ENCODE results near the gene GAA. TPM values are rescaled to one million over a fixed set of nuclear protein-coding genes. Genes with fewer than 3 reads are reported as not detected.

Gene GAA
- total and polyA plus RNA-seq, 10 of the 15 experiments (the other 5 are each of a cell fraction or from before 2014, with no cell fraction given): 0.18 to 10.5 (median 4.1) TPM

DNA sequence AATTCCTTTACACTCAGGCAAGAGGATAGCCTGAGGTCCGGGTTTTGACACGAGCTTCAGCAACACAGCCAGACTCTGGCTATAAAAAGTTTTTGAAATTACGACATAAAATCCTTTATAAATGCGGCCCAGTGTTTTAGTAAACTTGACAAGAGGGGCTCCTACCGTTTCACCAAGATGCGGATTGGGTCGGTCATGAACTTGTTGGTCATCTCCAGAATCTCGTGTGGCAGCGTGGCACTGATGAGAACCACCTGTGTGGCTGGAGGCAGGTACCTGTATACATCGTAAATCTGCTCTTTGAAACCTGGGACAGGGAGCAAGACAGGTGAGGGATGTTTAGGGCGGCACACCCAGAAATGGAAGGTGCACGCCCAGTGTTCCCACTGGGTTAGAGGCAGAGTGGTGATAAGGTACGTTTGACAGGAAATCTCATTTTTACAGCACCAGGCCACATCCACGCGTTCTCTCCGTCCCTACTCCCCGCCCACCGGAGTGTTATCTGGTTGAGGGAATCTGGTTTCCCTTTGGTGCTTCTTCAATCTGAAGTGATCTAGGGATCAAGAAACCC lies 37.6 kb downstream of the GAA start:
- ChIA-PET CTCF (no interaction called here), SMC1A (ENCODE audit: uncharacterized antibody, unreplicated experiment) (no interaction called here), POLR2A (no interaction called here), RAD21 (ENCODE audit: unreplicated experiment) (no interaction called here)
- Histone ChIP-seq H3K4me1 (ENCODE audit: control insufficient read depth, insufficient read depth, low read length) (peaks cover 2% of the 10 kb centered on the region; the same call in 1 of the 2 replicates), H3K4me3 (no peak overlapping the region), H3K9ac (ENCODE audit: control insufficient read depth, insufficient read depth, low read length) (no peak overlapping the region), H4K20me1 (ENCODE audit: control insufficient read depth, insufficient read depth) (0 out of 2 replicates have a peak, but pooled peaks cover under 1% of the 10 kb centered on the region), H2AFZ (ENCODE audit: control insufficient read depth, low read depth, low read length) (no peak overlapping the region), H3K79me2 (ENCODE audit: control insufficient read depth, insufficient read depth, low read length) (peaks cover 11% of the 10 kb centered on the region), H3K27ac (ENCODE audit: control insufficient read depth, insufficient read depth) (no peak overlapping the region), H3K36me3 (ENCODE audit: control insufficient read depth in 2 of 2, insufficient read depth in 2 of 2, low read length in 1 of 2) (peaks cover 32 to 49% of the 10 kb centered on the region in 2 experiments), H3K4me2 (ENCODE audit: control insufficient read depth, insufficient read depth) (no peak overlapping the region), H3K27me3 (replicated peaks in 1 of 2; ENCODE audit: control insufficient read depth in 2 of 2, insufficient read depth in 2 of 2, low read length in 1 of 2) (no peaks in the 10 kb centered on the region), H3K9me3 (replicated peaks; ENCODE audit: control insufficient read depth, insufficient read depth, low read length) (no peaks in the 10 kb centered on the region)
- TF ChIP-seq, protein P1, sequence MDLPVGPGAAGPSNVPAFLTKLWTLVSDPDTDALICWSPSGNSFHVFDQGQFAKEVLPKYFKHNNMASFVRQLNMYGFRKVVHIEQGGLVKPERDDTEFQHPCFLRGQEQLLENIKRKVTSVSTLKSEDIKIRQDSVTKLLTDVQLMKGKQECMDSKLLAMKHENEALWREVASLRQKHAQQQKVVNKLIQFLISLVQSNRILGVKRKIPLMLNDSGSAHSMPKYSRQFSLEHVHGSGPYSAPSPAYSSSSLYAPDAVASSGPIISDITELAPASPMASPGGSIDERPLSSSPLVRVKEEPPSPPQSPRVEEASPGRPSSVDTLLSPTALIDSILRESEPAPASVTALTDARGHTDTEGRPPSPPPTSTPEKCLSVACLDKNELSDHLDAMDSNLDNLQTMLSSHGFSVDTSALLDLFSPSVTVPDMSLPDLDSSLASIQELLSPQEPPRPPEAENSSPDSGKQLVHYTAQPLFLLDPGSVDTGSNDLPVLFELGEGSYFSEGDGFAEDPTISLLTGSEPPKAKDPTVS (IDR thresholded peaks at IDR 0.05; ENCODE audit: low read depth, low read length): no peak
- TF ChIP-seq HDAC2 (IDR thresholded peaks at IDR 0.05): no peak
- no peak for TF ChIP-seq GABPA (IDR thresholded peaks at IDR 0.05; ENCODE audit: low read depth)
- no peak for TF ChIP-seq NFYB (IDR thresholded peaks at IDR 0.05; ENCODE audit: insufficient read depth, low read depth, low read length)
- no peak for TF ChIP-seq TCF3 (IDR thresholded peaks at IDR 0.05; ENCODE audit: borderline replicate concordance, insufficient read depth, low read depth, low read length)
- TF ChIP-seq, protein P2, sequence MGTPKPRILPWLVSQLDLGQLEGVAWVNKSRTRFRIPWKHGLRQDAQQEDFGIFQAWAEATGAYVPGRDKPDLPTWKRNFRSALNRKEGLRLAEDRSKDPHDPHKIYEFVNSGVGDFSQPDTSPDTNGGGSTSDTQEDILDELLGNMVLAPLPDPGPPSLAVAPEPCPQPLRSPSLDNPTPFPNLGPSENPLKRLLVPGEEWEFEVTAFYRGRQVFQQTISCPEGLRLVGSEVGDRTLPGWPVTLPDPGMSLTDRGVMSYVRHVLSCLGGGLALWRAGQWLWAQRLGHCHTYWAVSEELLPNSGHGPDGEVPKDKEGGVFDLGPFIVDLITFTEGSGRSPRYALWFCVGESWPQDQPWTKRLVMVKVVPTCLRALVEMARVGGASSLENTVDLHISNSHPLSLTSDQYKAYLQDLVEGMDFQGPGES (IDR thresholded peaks at IDR 0.05): no peak
- no peak for TF ChIP-seq MXI1 (IDR thresholded peaks at IDR 0.05; ENCODE audit: low read depth, low read length)
- no peak for TF ChIP-seq IKZF2 (IDR thresholded peaks at IDR 0.05)
- TF ChIP-seq ZNF622 (IDR thresholded peaks at IDR 0.05): no peak
- TF ChIP-seq POLR2A (IDR thresholded peaks at IDR 0.05; ENCODE audit: low read depth, low read length): no peak
- TF ChIP-seq RELA (IDR thresholded peaks at IDR 0.05; ENCODE audit: borderline replicate concordance, partially characterized antibody): no peak
- TF ChIP-seq SUPT20H (IDR thresholded peaks at IDR 0.05; ENCODE audit: borderline replicate concordance, control insufficient read depth, low read depth, low read length): no peak
- in situ Hi-C loops (cut with MboI) (no loop called here), intact Hi-C loops (cut with micrococcal nuclease; ENCODE audit: unreplicated experiment) (no loop called here)
- ATAC-seq: no peak
- no TSS peak for BruUV-seq (replicated peaks)
- DNase-seq (ENCODE audit: low read depth, low spot score): no peak
- 94% methylated on average over 18 of the region's 18 CpGs for WGBS (ENCODE audit: insufficient coverage, insufficient replicate concordance, low lambda C conversion rate, missing lambda C conversion rate)
- FAIRE-seq: no peak

Data from GM12878 (cell line).